PC-3 (cell line): Measurements from ENCODE around the gene MYL11. TPM values are rescaled to one million over a fixed set of nuclear protein-coding genes. Genes with fewer than 3 reads are reported as not detected.
"Not testable (repeated sequence)": the region's sequence is repeated elsewhere in the genome, so short reads cannot be mapped to it uniquely, and the experiment has no call there.

Experiments used
- ATAC-seq: fragments of 200-7000 bp; cut with Tn5 transposase; 2 replicates; pipeline ENCODE4 v1.9.1; 2020; ENCODE audit warnings: mild to moderate bottlenecking, moderate library complexity
- BruUV-seq: library from RNA; stranded (reverse); fragments of 400-500 nt; replicated peaks from 2 replicates; lab custom pipeline; 2021; lab: Mats Ljungman, UMichigan
- CTCF ChIA-PET: fragments of 300-600 bp; sonication (Branson Sonifier 250); formaldehyde crosslinking; loops from one replicate; lab custom pipeline; 2022; ENCODE audit warnings: antibody characterized with exemption; lab: Charles Lee
- POLR2A ChIA-PET: fragments of 300-600 bp; sonication (Branson Sonifier 250); formaldehyde crosslinking; loops from one replicate; lab custom pipeline; 2022; ENCODE audit warnings: antibody characterized with exemption; ENCODE audit not compliant: unreplicated experiment; lab: Charles Lee
- DNase-seq: peaks from one replicate; pipeline ENCODE4 v3.0.0-alpha.2; 2015
- H2AFZ ChIP-seq: fragments of 300-600 bp; sonication (generic); 2 replicates; pipeline ENCODE4 v1.6.0; 2016; ENCODE audit warnings: antibody characterized with exemption, low read length
- H3F3A ChIP-seq: fragments of 300-600 bp; sonication (generic); one replicate; pipeline ENCODE4 v1.6.0; 2017; ENCODE audit warnings: antibody characterized with exemption, low read length, control low read depth, mild to moderate bottlenecking; ENCODE audit not compliant: unreplicated experiment
- H3K27ac ChIP-seq: fragments of 300-600 bp; sonication (generic); 2 replicates; pipeline ENCODE4 v1.5.1; 2016; ENCODE audit warnings: mild to moderate bottlenecking, low read length
- H3K27me3 ChIP-seq: fragments of 300-600 bp; sonication (generic); 2 replicates; pipeline ENCODE4 v1.6.1; 2016; ENCODE audit warnings: low read length, mixed read lengths
- H3K36me3 ChIP-seq: fragments of 300-600 bp; sonication (generic); 2 replicates; pipeline ENCODE4 v1.6.1; 2016; ENCODE audit warnings: low read depth, mixed run types, low read length, mixed read lengths
- H3K4me1 ChIP-seq: fragments of 300-600 bp; sonication (generic); 2 replicates; pipeline ENCODE4 v1.5.1; 2016; ENCODE audit warnings: low read length; ENCODE audit not compliant: insufficient read depth
- H3K4me2 ChIP-seq: fragments of 300-600 bp; sonication (generic); 2 replicates; pipeline ENCODE4 v1.6.0; 2016; ENCODE audit warnings: low read length
- H3K4me3 ChIP-seq: fragments of 300-600 bp; sonication (generic); 2 replicates; pipeline ENCODE4 v1.5.1; 2016; ENCODE audit warnings: mild to moderate bottlenecking, low read length, mixed read lengths
- H3K79me2 ChIP-seq: fragments of 300-600 bp; sonication (generic); 2 replicates; pipeline ENCODE4 v1.6.1; 2017; ENCODE audit warnings: low read length, mixed read lengths
- H3K9ac ChIP-seq: fragments of 300-600 bp; sonication (generic); 2 replicates; pipeline ENCODE4 v1.6.0; 2016; ENCODE audit warnings: mild to moderate bottlenecking, low read length
- H3K9me2 ChIP-seq: fragments of 300-600 bp; sonication (generic); replicated peaks from 2 replicates; pipeline ENCODE4 v1.6.1; 2016; ENCODE audit warnings: mixed run types, low read length, mixed read lengths
- H3K9me3 ChIP-seq: fragments of 300-600 bp; sonication (generic); 2 replicates; pipeline ENCODE4 v1.6.1; 2016; ENCODE audit warnings: low read length, mixed read lengths
- H4K20me1 ChIP-seq: fragments of 300-600 bp; sonication (generic); 2 replicates; pipeline ENCODE4 v1.6.1; 2016; ENCODE audit warnings: low read length, mixed read lengths
- EZH2 ChIP-seq: fragments of 300-600 bp; sonication (generic); IDR thresholded peaks from one replicate; pipeline ENCODE4 v1.6.1; 2017; ENCODE audit warnings: antibody characterized with exemption, mild to moderate bottlenecking, low read length; ENCODE audit not compliant: unreplicated experiment
- EZH2phosphoT487 ChIP-seq: fragments of 300-600 bp; sonication (generic); IDR thresholded peaks from 2 replicates; pipeline ENCODE4 v1.6.1; 2018; ENCODE audit warnings: mild to moderate bottlenecking, antibody characterized with exemption, low read length, borderline replicate concordance
- intact Hi-C: fragments of 100-400 bp; cut with micrococcal nuclease; formaldehyde crosslinking; loops from 2 replicates; pipeline ENCODE4 v1.9.0; 2023
- total RNA-seq: library from RNA; depleted of rRNA; stranded (reverse); fragments of >200 nt; gene quantifications from 2 replicates; pipeline ENCODE4 v1.2.3, GENCODE V29; 2014
- TF ChIP-seq, protein P1 (sequence below): fragments of 300-600 bp; sonication (generic); conservative IDR thresholded peaks from 2 replicates; pipeline ENCODE4 v1.5.1; 2017; ENCODE audit warnings: antibody characterized with exemption, low read depth, mild to moderate bottlenecking, low read length

MYL11 gene
- total RNA-seq, 1 experiment from 2014 or later: not detected

GRCh38 chr16:30335598-30336474, 38.8 kb upstream of the MYL11 start:
- Histone ChIP-seq H3K9me2 (no peaks in the 10 kb centered on the region), H3K79me2 (peaks cover 17% of the 10 kb centered on the region), H3F3A (no peaks in the 10 kb centered on the region), H3K27ac (peak overlapping the region; percentile 58; the same call in 1 of the 2 replicates), H3K4me2 (peak overlapping the region; percentile 78), H4K20me1 (no peaks in the 10 kb centered on the region), H3K4me3 (peak overlapping the region; percentile 70), H3K27me3 (no peaks in the 10 kb centered on the region), H3K9ac (peak overlapping the region; percentile 59), H3K36me3 (no peaks in the 10 kb centered on the region), H3K9me3 (no peaks in the 10 kb centered on the region), H3K4me1 (peaks cover 8% of the 10 kb centered on the region; the same call in 1 of the 2 replicates), H2AFZ (peak overlapping the region; percentile 90)
- DNase-seq (peak; percentile 50), ATAC-seq (peak; percentile 30)
- TF ChIP-seq EZH2 (no peak), EZH2phosphoT487 (no peak)
- TF ChIP-seq, protein P1, sequence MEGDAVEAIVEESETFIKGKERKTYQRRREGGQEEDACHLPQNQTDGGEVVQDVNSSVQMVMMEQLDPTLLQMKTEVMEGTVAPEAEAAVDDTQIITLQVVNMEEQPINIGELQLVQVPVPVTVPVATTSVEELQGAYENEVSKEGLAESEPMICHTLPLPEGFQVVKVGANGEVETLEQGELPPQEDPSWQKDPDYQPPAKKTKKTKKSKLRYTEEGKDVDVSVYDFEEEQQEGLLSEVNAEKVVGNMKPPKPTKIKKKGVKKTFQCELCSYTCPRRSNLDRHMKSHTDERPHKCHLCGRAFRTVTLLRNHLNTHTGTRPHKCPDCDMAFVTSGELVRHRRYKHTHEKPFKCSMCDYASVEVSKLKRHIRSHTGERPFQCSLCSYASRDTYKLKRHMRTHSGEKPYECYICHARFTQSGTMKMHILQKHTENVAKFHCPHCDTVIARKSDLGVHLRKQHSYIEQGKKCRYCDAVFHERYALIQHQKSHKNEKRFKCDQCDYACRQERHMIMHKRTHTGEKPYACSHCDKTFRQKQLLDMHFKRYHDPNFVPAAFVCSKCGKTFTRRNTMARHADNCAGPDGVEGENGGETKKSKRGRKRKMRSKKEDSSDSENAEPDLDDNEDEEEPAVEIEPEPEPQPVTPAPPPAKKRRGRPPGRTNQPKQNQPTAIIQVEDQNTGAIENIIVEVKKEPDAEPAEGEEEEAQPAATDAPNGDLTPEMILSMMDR: no peak
- ChIA-PET POLR2A (interaction anchor here (0.6 to 0.7 kb wide), 4 partner anchors 13 to 479 kb away, joined by 3 to 19 read pairs (median 4); no protein-coding TSS in a partner anchor), CTCF (no interaction called here)
- BruUV-seq: TSS peak; percentile 76
- intact Hi-C loops: no loop called here

DNA sequence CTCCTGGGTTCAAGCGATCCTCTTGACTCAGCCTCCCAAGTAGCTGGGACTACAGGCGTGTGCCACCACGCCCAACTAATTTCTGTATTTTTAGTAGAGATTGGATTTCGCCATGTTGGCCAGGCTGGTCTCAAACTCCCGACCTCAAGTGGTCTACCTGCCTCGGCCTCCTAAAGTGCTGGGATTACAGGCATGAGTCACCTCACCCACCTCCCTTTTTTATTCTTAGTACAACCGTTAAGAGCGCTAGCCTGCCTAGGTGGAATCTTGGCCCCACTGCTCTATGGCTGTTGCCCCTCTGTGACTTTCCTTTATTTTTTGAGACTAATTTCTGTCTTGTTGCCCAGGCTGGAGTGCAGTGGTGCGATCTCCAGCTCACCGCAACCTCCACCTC, 36.6 kb upstream of the MYL11 start:
- H3K4me3 ChIP-seq, H3K9ac ChIP-seq, DNase-seq, H3K9me3 ChIP-seq, intact Hi-C loops, H3K27ac ChIP-seq, H3K27me3 ChIP-seq, BruUV-seq, H3K4me1 ChIP-seq, CTCF ChIA-PET, H3K9me2 ChIP-seq, POLR2A ChIA-PET, H2AFZ ChIP-seq, H3K36me3 ChIP-seq, H3F3A ChIP-seq, H4K20me1 ChIP-seq, H3K4me2 ChIP-seq, ATAC-seq: not testable (repeated sequence)
- H3K79me2 ChIP-seq: peaks cover 10% of the 10 kb centered on the region

DNA sequence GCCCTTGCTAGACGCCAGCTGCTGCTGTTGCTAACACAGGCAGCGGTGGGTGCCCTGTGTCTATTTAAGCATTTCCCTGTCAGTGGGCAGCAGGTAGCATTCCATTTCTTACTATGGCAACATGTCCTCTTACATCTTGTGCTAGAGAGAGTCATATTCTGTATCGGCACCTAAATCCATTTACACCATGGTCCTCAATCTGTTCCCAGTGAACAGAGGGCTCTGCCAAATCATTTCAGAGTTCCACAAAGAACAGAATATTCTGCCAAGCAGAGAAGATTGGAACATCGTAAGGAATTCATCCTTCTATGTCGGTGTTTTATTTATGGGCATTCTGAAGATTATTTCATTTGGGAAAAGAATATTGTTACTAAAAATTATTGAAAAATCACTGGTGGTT, 35.9 kb upstream of the MYL11 start:
- BruUV-seq, H3K4me3 ChIP-seq, POLR2A ChIA-PET: not testable (repeated sequence)

More for the DNA sequence above, 35.9 kb upstream of the MYL11 start:
- H3K9me3 ChIP-seq, H3K27ac ChIP-seq, intact Hi-C loops, ATAC-seq, H3K27me3 ChIP-seq, DNase-seq, H3K4me2 ChIP-seq, H3F3A ChIP-seq, H3K36me3 ChIP-seq, H3K9me2 ChIP-seq, H3K79me2 ChIP-seq, H3K4me1 ChIP-seq, H4K20me1 ChIP-seq, H3K9ac ChIP-seq, CTCF ChIA-PET, H2AFZ ChIP-seq: not testable (repeated sequence)
